Vagina (tissue), 2 donors: Measurements from ENCODE around the gene PLGRKT.

Source experiments
- POLR2A ChIP-seq, 2 donors: fragments of 450-650 bp; IDR thresholded peaks; one replicate each; pipeline ENCODE4 v1.6.1; 2017; ENCODE audit warnings: antibody characterized with exemption in 2 of 2, mild to moderate bottlenecking in 2 of 2, moderate library complexity in 2 of 2
- POLR2AphosphoS5 ChIP-seq, 2 donors: sonication (generic); formaldehyde crosslinking; IDR thresholded peaks; one replicate each; pipeline ENCODE4 v1.9.0; 2017; ENCODE audit warnings: antibody characterized with exemption in 2 of 2, mild to moderate bottlenecking in 2 of 2, low read depth in 1 of 2; ENCODE audit not compliant: insufficient read depth in 1 of 2
- TF ChIP-seq, protein P1 (sequence below), 3 experiments: fragments of 450-650 bp in 2 of 3; fragments of 200-600 bp in 1 of 3; sonication (generic) in 1 of 3; IDR thresholded peaks; one replicate each; pipeline ENCODE4 v1.5.1; 2017 to 2019; ENCODE audit warnings: antibody characterized with exemption in 3 of 3, mild to moderate bottlenecking in 2 of 3, moderate library complexity in 2 of 3

GRCh38 chr9:5361326-5362010, 76.3 kb downstream of the PLGRKT start:
- TF ChIP-seq, protein P1, sequence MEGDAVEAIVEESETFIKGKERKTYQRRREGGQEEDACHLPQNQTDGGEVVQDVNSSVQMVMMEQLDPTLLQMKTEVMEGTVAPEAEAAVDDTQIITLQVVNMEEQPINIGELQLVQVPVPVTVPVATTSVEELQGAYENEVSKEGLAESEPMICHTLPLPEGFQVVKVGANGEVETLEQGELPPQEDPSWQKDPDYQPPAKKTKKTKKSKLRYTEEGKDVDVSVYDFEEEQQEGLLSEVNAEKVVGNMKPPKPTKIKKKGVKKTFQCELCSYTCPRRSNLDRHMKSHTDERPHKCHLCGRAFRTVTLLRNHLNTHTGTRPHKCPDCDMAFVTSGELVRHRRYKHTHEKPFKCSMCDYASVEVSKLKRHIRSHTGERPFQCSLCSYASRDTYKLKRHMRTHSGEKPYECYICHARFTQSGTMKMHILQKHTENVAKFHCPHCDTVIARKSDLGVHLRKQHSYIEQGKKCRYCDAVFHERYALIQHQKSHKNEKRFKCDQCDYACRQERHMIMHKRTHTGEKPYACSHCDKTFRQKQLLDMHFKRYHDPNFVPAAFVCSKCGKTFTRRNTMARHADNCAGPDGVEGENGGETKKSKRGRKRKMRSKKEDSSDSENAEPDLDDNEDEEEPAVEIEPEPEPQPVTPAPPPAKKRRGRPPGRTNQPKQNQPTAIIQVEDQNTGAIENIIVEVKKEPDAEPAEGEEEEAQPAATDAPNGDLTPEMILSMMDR (IDR thresholded peaks at IDR 0.05): no peak
- TF ChIP-seq POLR2AphosphoS5 (IDR thresholded peaks at IDR 0.05; ENCODE audit: insufficient read depth in 1 of 2, low read depth in 1 of 2) (no peak), POLR2A (IDR thresholded peaks at IDR 0.05) (no peak)
